AG08396 (cell line): ENCODE measurements around the gene STAT6.

Source experiments
- DNase-seq: peaks from one replicate; pipeline ENCODE4 v3.0.0; 2012; ENCODE audit warnings: low spot score, mixed read lengths

STAT6 gene

DNA sequence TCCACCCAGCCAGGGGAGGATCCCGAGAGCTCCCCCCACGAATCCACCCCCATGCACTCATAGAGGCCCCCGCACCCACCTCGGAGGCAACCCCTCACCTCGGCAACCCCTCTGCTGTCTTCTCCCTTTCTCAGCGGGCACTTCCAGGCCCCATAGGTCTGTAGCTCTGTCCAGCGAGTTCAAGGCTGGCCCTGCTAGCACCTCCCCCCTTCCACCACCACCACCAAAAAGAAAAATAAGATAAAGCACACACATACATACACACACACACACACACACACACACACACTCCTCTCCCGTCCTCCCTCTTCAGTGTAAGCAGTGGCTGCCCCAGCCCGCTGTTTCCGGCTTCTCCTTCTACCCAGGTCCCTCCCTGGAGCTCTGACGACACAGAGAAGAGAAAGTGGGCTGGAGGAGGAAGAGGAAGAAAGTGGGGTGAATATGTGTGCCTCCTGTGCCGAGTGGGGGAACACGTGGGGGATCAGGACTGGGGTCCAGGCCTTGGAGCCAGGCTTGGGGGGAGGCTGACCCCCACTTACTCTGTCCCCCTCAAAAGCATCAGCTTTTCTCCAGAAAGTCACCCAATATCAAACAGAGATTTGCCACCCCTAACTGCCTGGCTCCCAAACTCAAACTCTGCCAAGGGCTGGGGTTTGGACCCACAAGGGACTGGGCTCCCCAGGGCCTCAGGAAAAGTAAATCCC, at the start of gene STAT6:
STAT6 (minus strand) TSS at position 332 of the 704 bp plus-strand sequence. CDS start 3,084 bp downstream, outside the sequence.
- DNase-seq, result no peak

- no peak for DNase-seq
Observed at GRCh38 chr12:57160741-57161140, 49.6 kb upstream of the STAT6 start.

GRCh38 chr12:57160040-57160439, 48.9 kb upstream of the STAT6 start:
- DNase-seq, result no peak

- DNase-seq, result no peak
Observed at GRCh38 chr12:57159311-57159710, 48.1 kb upstream of the STAT6 start.

- DNase-seq, result no peak
Observed at GRCh38 chr12:57158665-57159064, 47.5 kb upstream of the STAT6 start.

GRCh38 chr12:57158186-57158585, 47.0 kb upstream of the STAT6 start:
- no peak for DNase-seq

DNA sequence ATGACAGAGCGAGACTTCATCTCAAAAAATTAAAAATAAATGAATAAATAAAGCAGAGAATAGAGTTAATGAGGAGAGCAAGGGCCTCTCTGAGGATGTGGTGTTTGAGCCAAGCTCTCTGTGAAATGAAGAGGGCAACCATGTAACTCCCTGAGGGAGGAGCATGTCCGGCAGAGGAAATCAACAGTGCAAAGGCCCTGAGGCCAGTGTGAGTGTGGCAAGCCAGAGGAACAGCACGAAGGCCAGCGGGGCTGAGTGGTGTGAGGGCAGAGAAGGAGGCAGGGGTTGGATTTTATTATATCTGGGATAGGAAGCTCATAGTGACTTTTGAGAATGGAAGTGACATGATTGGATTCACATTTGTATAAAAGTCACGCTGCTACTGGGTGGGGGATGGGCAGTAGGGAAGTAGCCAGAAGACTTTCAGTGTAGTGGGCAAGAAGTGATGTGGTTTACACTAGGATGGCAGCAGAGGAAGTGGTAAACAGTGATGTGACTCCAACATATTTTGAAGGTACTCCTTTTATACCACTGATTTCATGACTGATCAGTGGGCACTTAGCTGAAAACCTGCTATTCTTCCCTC, 46.5 kb upstream of the STAT6 start:
- no peak for DNase-seq

- DNase-seq, result no peak
Observed at GRCh38 chr12:57156701-57157403, 45.7 kb upstream of the STAT6 start.

DNA sequence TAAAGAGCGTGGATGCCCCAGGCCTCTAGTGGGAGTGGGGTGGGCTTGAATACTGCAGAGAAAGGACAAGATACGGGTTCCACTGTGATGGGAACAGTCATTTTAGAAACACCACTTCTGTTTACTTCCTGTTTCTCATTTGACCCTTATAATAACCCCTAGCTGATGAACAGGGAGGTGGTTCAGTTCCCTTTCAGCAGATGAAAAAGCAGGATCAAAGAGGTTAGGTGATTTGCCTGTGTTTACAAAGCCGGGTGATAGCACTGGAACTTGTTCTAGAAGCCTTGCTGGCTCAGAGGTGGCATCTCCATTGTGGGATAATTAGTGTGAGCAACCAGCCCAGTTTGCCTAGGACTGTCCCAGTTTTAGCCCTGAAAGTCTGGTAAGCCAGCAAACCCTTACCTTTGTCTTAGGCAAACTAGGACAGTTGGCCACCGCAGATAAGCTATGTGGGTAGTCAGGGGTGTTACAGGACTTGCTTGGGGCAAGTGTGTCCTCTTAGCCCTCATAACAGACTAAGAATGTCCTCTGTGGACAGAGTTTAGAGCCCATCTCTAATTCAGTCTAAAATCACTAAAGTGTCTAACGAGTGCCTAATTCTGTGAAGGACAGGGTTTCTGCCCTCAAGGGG, 43.8 kb upstream of the STAT6 start:
- DNase-seq, result no peak

DNA sequence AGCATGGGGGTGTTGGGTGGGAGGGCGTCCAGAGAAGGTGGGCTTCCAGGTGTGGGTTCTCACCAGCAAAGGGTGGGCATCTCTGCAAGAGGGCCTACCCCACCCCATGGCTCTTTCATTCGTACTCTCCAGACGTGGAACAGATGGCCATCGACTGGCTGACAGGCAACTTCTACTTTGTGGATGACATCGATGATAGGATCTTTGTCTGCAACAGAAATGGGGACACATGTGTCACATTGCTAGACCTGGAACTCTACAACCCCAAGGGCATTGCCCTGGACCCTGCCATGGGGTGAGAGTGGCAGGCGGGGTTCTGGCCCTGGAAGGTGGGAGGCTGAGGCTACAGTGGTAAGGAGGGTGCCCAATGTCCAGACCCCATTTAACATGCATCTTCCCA, 42.9 kb upstream of the STAT6 start:
- DNase-seq, result no peak

DNA sequence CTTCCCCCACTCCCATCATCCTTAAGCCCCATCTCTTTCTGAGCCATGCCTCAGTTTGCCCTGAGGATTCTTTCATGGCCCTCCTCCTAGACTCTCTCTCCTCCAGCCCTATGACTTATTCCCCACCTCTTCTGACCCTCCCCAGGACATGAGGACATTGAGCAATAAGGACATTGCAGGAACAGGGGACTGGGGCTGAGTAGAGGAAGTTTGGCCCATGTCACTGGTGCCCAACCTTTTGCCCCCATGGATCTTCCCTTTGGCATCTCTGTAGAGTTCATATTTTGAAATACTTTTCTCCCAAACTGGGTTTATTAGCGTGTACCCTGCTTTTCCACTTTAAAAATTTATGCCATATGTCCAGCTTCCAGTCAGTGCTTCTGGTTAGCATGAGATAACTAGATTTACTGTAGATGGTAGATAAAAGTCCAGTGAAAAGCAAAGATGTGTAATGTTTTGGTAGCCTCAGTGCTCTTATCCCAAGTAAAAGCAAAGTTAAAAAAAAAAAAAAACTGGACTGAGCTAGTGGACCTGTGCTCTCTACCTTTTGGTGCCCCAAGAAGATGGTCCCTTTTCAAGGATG, 42.3 kb upstream of the STAT6 start:
- DNase-seq, result no peak

DNA sequence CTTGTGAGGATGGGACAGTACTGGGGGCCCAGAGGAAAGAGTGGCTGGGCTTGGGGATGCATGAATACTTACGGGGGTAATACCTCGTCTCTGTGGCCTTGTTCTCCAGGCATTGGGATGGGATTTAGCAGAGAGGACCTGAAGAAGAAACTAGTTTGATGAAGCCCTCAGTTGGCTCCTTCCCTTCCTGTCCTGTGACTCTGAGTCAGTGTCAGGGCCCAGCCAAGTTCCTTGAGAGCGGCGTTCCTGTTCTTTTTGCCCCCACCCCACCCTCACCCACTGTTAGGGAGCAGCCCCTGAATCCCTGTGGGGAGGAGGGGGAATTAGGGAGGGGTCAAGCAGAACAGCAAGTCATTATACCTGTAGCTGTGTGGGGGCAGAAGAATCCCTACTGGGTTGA, 41.5 kb upstream of the STAT6 start:
- peak; percentile 50 for DNase-seq

- DNase-seq, result peak; percentile 72
Observed at GRCh38 chr12:57151741-57152630, 40.8 kb upstream of the STAT6 start.

GRCh38 chr12:57150400-57151000, 39.3 kb upstream of the STAT6 start:
- DNase-seq, result no peak

GRCh38 chr12:57149245-57149900, 38.2 kb upstream of the STAT6 start:
- DNase-seq, result peak; percentile 67

DNA sequence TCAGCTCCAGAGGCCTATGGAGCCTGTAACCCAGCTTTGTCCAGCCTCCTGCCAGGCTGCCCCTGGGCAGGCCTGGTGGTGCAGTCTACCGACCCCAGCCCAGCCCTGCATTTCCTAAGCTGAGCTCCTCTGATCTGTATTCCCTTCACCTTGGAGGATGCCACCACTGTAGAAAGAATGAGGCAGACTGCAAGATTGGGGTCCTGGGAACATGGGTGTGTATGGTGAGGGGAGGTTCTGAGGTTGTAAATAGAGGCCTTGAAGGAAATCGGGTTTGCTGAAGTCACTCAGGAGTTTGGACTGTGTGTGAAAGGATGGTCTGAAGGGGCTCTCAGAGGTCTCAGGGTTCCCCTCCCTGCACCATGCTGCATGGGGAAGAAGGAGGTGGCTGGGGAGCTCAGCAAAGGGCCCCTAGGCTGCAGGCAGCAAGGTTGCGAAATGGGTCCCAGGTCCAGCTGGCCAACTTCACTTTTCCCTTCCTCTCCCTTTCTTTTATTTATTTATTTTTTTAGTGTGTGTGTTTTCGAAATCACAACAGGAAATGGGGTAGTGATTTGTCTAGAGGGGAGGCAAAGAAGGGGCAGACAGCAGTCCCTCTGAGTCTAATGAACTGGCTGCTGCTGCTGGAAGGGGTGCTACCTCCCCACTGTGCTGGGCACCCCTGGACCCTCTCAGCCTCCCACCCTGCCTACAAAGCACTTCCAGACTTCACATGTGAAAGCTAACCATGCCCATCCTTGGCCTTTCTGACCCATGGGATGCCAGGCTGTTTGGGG, 37.5 kb upstream of the STAT6 start:
- peak; percentile 63 for DNase-seq

DNA sequence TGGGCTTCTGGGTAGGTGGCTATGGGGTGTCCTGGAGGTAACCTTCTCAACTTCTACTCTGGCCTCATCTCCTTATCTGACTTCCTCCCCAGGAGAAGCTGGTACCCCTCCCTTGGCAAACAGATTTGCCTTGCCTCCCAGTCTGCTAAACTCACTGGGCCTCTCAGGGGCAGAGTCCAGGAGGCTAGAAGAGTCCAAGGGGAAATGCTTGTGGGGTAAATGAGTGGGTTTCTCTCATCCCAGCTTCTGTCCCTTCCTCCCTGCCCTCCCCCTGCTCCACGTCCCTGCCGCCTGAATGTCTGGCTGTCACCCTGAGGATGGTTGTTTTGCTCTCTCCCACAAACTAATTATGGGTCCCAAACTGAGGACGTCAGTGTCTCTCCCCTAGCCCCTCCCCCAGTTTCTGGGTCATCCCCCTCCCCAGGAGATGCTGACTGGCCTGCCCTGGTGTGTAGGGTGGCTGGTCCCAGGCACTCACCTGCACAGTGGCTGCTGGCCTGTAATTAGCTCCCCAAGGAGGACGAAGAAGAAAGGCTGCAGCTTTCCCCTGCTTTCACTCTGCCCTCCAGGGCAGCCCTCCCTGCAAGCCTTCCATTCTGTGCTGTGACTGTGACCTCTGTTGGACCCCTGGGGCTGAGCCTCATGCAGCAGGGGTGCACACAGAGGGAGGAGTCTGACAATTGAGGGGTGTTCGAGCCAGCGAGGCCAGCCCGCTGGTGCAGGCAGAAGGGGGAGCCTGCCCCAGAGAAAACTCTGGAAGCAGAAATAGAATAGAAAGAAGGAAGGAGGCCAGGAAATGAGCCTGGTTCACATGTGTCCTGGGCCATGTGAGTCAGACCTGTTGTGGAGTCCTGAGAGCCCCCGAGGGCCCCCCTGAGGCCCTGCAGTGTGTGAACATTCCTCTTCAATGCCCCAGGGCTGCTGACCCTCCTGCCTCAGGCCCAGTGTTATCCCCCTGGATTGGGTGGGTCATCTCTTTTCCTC, 36.1 kb upstream of the STAT6 start, which contains the start of gene LRP1-AS:
LRP1-AS (minus strand) TSS at position 659 of the 984 bp plus-strand sequence.
- DNase-seq, result no peak

DNA sequence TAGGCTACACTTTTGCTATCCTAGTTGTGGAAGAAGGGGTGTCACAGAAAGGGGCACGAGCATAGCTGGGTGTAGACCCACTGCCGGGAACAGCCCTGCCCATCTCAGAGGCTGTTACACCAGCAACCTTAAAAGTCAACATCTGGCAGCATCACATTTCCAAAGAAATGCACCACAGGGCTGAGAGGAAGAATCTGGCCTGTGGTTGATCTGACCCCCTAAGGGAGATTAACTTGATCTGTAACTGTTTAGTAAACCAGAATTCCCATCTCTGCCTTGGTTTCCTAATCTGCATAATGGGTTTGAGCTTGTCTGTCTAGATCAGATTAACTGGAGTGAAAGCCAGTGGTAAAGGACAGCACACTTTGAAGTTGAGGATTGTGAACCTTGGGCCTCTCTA, 34.9 kb upstream of the STAT6 start:
- DNase-seq, result no peak
